ENCODE results near the gene KLK7.

- TF ChIP-seq HDAC6 (IDR thresholded peaks at IDR 0.05; ENCODE audit: unreplicated experiment) (no peak), BCL3 (IDR thresholded peaks at IDR 0.05; ENCODE audit: borderline replicate concordance, insufficient read depth, low read depth, low read length, poor library complexity, severe bottlenecking) (no peak), JUND (IDR thresholded peaks at IDR 0.05; ENCODE audit: low read depth, low read length) (no peak), YY1 (IDR thresholded peaks at IDR 0.05; ENCODE audit: low read depth, low read length) (no peak)
Measured at GRCh38 chr19:50949861-50950260, 33.9 kb downstream of the KLK7 start.
